Endothelial cell (in vitro differentiated cells): ENCODE measurements around the gene NRXN2. TPM values are rescaled to one million over a fixed set of nuclear protein-coding genes. Genes with fewer than 3 reads are reported as not detected.
A peak's percentile ranks its signal among the peaks of the same experiment; 100 is the strongest.

Experiments used
- DNase-seq: peaks from one replicate; pipeline ENCODE4 v3.0.0; 2021; ENCODE audit warnings: low spot score
- H3K27ac Mint-ChIP-seq: one replicate; pipeline ENCODE4 v1.8.0; 2021; ENCODE audit warnings: mixed read lengths, inconsistent platforms; ENCODE audit not compliant: unreplicated experiment
- H3K27me3 Mint-ChIP-seq: one replicate; pipeline ENCODE4 v1.8.0; 2021; ENCODE audit warnings: mild to moderate bottlenecking, moderate library complexity, mixed read lengths, inconsistent platforms; ENCODE audit not compliant: unreplicated experiment
- H3K36me3 Mint-ChIP-seq: one replicate; pipeline ENCODE4 v1.8.0; 2021; ENCODE audit warnings: mild to moderate bottlenecking, low read depth, mixed read lengths, inconsistent platforms; ENCODE audit not compliant: unreplicated experiment
- H3K4me1 Mint-ChIP-seq: one replicate; pipeline ENCODE4 v1.8.0; 2021; ENCODE audit warnings: mild to moderate bottlenecking, mixed read lengths, inconsistent platforms; ENCODE audit not compliant: unreplicated experiment
- H3K4me3 Mint-ChIP-seq: one replicate; pipeline ENCODE4 v1.8.0; 2021; ENCODE audit warnings: mild to moderate bottlenecking, mixed read lengths, inconsistent platforms; ENCODE audit not compliant: unreplicated experiment
- H3K9me3 Mint-ChIP-seq: one replicate; pipeline ENCODE4 v1.8.0; 2021; ENCODE audit warnings: mixed read lengths, inconsistent platforms; ENCODE audit not compliant: unreplicated experiment
- total RNA-seq: library from RNA; stranded (reverse); fragmentation: NEBNext Ultra II Directional; extraction: Animal tissue kit (Norgen Biotek cat#: 25700); gene quantifications from one replicate; pipeline ENCODE4 v1.2.1, GENCODE V29; 2021; ENCODE audit not compliant: unreplicated experiment
- TF ChIP-seq, protein P1 (sequence below): fragments of 200-600 bp; sonication (generic); IDR thresholded peaks from one replicate; pipeline ENCODE4 v1.5.0; 2021; ENCODE audit warnings: antibody characterized with exemption; ENCODE audit not compliant: unreplicated experiment

NRXN2 gene
- total RNA-seq, 1 donor from 2014 or later = 11.5 TPM

DNA sequence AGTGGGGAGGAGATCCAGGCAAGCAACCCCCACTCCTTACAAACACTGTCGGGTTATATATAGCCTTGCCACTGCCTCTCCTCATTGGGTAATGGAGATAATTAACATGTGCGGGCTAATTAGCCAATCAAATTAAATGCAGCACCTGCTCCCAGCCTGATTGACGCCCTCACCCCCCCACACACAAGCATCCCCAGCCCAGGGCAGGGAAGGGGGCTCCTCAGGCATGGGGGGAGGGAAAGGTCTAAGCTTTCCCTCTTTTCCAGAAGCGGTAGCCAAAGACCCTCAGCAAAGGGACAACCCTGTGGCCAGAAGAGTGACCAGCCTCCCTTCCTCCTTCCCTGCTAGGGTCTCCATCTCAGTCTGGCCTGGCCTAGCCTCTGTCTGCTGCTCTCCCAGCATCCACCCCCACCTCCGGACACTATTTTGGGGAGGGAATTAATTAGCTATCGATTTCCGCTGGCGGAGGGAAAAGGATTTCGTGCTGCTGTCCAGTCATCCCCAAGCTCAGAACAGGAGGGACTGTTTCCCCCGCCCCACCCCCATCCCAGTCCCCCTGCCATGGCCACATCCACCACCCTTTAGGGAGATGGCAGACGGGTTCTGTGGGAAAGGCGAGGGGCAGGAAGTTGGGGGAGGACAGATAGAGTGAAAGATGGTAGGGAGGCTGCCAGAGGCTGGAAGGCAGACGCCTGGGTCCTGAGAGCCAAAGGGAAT is 7.1 kb downstream of the NRXN2 start:
- peaks cover 5% of the 10 kb centered on the region for H3K36me3 Mint-ChIP-seq
- no peak overlapping the region for H3K27ac Mint-ChIP-seq
- H3K27me3 Mint-ChIP-seq = peaks cover 29% of the 10 kb centered on the region
- no peaks in the 10 kb centered on the region for H3K9me3 Mint-ChIP-seq
- peaks cover 17% of the 10 kb centered on the region for H3K4me1 Mint-ChIP-seq
- TF ChIP-seq, protein P1, sequence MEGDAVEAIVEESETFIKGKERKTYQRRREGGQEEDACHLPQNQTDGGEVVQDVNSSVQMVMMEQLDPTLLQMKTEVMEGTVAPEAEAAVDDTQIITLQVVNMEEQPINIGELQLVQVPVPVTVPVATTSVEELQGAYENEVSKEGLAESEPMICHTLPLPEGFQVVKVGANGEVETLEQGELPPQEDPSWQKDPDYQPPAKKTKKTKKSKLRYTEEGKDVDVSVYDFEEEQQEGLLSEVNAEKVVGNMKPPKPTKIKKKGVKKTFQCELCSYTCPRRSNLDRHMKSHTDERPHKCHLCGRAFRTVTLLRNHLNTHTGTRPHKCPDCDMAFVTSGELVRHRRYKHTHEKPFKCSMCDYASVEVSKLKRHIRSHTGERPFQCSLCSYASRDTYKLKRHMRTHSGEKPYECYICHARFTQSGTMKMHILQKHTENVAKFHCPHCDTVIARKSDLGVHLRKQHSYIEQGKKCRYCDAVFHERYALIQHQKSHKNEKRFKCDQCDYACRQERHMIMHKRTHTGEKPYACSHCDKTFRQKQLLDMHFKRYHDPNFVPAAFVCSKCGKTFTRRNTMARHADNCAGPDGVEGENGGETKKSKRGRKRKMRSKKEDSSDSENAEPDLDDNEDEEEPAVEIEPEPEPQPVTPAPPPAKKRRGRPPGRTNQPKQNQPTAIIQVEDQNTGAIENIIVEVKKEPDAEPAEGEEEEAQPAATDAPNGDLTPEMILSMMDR = no peak
- no peak overlapping the region for H3K4me3 Mint-ChIP-seq
- DNase-seq = no peak

DNA sequence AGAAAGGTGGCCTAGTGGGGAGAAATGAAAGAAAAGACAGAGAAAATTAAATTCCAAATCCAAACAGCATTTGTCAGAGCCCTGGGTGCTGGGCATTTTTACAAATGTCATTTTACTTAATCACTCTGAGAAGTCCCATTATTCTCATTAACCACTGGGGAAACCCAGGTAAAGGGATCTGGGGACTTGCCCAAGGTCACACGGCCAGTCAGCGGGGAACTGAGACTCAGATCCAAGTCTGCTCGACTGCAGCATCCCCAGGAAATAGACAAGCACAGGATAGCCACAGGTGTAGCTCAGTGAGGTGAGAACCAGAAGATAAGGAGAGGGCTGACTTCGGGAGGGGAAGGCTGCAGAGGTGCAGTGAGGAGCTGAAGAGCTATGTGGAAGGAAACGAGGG is 7.9 kb downstream of the NRXN2 start:
- no peak for DNase-seq
- Mint-ChIP-seq H3K4me1 (peaks cover 23% of the 10 kb centered on the region), H3K4me3 (no peak overlapping the region), H3K27ac (no peak overlapping the region), H3K36me3 (peaks cover 5% of the 10 kb centered on the region), H3K9me3 (no peaks in the 10 kb centered on the region), H3K27me3 (peaks cover 32% of the 10 kb centered on the region)
- TF ChIP-seq, protein P1 = no peak

DNA sequence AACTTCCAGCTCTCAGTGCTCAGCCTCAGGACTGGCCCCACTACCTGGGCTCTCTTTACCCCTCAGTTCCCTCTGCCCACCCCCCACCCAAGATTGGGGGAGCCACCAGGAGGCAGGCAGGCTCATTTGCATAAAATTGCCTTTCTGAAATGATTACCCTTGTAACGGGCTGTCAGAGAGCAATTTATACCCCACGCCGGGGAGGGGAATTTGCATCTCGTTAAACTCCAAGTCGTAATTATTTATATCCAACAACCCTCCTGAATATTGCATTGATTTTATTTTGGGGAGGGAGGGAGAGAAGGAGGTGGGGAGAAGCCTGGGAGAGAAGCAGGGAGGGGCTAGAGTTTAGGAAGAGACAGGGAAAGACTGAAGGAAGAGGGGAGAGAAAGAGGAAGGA is 8.3 kb downstream of the NRXN2 start:
- DNase-seq = no peak
- TF ChIP-seq, protein P1 = no peak
- H3K9me3 Mint-ChIP-seq = no peaks in the 10 kb centered on the region
- peaks cover 24% of the 10 kb centered on the region for H3K4me1 Mint-ChIP-seq
- H3K4me3 Mint-ChIP-seq = no peak overlapping the region
- peaks cover 32% of the 10 kb centered on the region for H3K27me3 Mint-ChIP-seq
- H3K36me3 Mint-ChIP-seq = peaks cover 5% of the 10 kb centered on the region
- H3K27ac Mint-ChIP-seq = no peak overlapping the region

DNA sequence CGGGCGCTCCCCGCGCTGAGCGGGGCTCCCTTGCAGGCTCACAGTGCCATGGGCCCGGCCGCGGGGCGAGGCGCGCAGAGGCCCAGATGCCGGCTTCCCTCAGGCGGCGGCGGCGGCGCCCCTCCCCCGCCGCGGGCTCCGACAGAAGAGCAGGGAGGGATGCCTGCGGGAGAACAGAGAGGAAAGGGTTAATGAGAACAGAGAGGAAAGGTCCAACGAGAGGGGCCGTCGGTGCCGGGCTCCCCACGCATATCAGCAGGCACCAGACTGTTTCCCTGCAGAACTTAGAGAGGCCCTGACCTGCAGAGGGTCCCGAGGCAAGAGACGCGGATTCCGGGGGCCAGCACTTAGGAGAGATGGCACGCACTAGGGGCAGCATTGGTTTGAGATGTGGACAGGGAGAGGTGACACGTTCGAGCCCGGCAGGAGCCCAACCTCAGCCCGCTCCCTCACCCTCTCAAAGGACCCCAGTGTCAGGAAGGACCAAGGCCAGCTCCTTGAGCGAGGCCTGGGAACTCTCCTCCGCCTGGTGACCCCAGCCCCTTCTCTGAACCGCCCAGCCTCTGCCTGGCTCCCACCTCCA is 9.1 kb downstream of the NRXN2 start:
- H3K4me1 Mint-ChIP-seq = peaks cover 24% of the 10 kb centered on the region
- no peak overlapping the region for H3K4me3 Mint-ChIP-seq
- TF ChIP-seq, protein P1 = no peak
- no peak overlapping the region for H3K27ac Mint-ChIP-seq
- H3K27me3 Mint-ChIP-seq = peaks cover 29% of the 10 kb centered on the region
- H3K36me3 Mint-ChIP-seq = peaks cover 5% of the 10 kb centered on the region
- H3K9me3 Mint-ChIP-seq = no peaks in the 10 kb centered on the region
- no peak for DNase-seq

DNA sequence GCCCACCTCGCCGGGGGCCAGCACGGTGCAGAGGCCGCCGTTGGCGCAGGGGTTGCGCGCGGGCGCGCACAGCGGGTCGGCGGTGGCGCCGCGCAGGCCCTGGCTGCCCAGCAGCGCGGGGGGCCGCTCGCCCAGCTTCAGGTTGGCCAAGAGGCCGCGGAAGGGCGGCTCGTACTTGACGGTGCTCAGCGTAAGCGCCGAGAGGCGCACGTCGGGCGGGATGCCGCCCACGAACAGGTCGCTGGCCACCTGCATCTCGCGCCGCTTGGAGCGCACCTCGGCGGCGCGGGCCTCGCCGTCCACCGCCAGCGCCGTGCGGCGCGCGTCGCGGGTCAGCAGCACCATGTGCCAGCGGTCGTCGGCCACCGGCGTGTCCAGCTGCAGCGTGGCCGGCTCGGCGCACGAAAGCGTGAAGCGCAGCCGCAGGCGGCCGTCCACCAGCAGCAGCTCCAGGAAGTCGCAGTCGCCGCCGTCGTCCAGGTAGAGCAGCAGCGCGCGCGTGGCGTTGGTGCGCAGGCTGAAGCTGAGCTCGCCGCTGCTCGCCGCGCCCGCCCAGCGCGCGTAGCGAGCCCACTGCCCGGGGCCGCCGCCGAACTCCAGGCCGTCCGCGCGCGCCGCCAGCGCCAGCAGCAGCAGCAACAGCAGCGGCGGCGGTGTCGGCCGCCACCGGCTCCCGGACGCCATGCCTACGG is 9.8 kb downstream of the NRXN2 start:
- TF ChIP-seq, protein P1 = no peak

More for the DNA sequence above, 9.8 kb downstream of the NRXN2 start:
- Mint-ChIP-seq H3K27me3 (peaks cover 31% of the 10 kb centered on the region), H3K36me3 (peaks cover 5% of the 10 kb centered on the region), H3K4me3 (no peak overlapping the region), H3K4me1 (peaks cover 24% of the 10 kb centered on the region), H3K27ac (no peak overlapping the region), H3K9me3 (no peaks in the 10 kb centered on the region)
- DNase-seq = peak; percentile 50
